ENCODE data around the gene NAT9. TPM values are rescaled to one million over a fixed set of nuclear protein-coding genes. Genes with fewer than 3 reads are reported as not detected.

NAT9 gene
- total and polyA plus RNA-seq, 2 donors (not counting 1 experiment from before 2014, with no cell fraction given) = 34.7 to 39.6 TPM

GRCh38 chr17:74757502-74757901 is 18.6 kb downstream of the NAT9 start:
- no peak for DNase-seq (ENCODE audit: low read depth in 2 of 2)
- peak overlapping the region; percentile 5 for H3K9ac ChIP-seq (ENCODE audit: insufficient read depth, low read length)
- H3K4me3 ChIP-seq (replicated peaks in 1 of 4; ENCODE audit: control extremely low read depth in 1 of 4, insufficient read depth in 1 of 4, low read depth in 3 of 4, low read length in 4 of 4) = no peak overlapping the region
- H3K79me2 ChIP-seq (ENCODE audit: control insufficient read depth, insufficient read depth, low read length) = no peaks in the 10 kb centered on the region
- H3K27me3 ChIP-seq (ENCODE audit: control insufficient read depth, insufficient read depth, low read length) = no peaks in the 10 kb centered on the region
- peaks cover 13% of the 10 kb centered on the region for H3K4me1 ChIP-seq (ENCODE audit: control insufficient read depth, extremely low read depth, insufficient read depth, low read length)
- H3K27ac ChIP-seq (ENCODE audit: insufficient read depth, low read length) = no peak overlapping the region
- no peaks in the 10 kb centered on the region for H3K9me3 ChIP-seq (ENCODE audit: control insufficient read depth, insufficient read depth, low read depth, low read length)
- no peaks in the 10 kb centered on the region for H4K20me1 ChIP-seq (ENCODE audit: control insufficient read depth, extremely low read depth, insufficient read depth, low read length)
- H3K4me2 ChIP-seq (ENCODE audit: extremely low read depth, insufficient read depth, low read length) = no peak overlapping the region
- TF ChIP-seq CTCF (conservative IDR thresholded peaks at IDR 0.05 in 1 of 2, IDR thresholded peaks at IDR 0.05 in 1 of 2; ENCODE audit: low read depth in 1 of 2, low read length in 2 of 2) = no peak
- no peak for TF ChIP-seq EZH2 (IDR thresholded peaks at IDR 0.05; ENCODE audit: low read length, missing control alignments)
- H2AFZ ChIP-seq (ENCODE audit: low read length) = no peak overlapping the region
- H3K36me3 ChIP-seq (ENCODE audit: control insufficient read depth, insufficient read depth, low read length) = no peaks in the 10 kb centered on the region

- Histone ChIP-seq H3K9me3 (ENCODE audit: control insufficient read depth, insufficient read depth, low read depth, low read length) (no peaks in the 10 kb centered on the region), H3K36me3 (ENCODE audit: control insufficient read depth, insufficient read depth, low read length) (no peaks in the 10 kb centered on the region), H2AFZ (ENCODE audit: low read length) (no peak overlapping the region), H3K9ac (ENCODE audit: insufficient read depth, low read length) (no peak overlapping the region), H3K27me3 (ENCODE audit: control insufficient read depth, insufficient read depth, low read length) (no peaks in the 10 kb centered on the region), H3K4me3 (replicated peaks in 1 of 4; ENCODE audit: control extremely low read depth in 1 of 4, insufficient read depth in 1 of 4, low read depth in 3 of 4, low read length in 4 of 4) (no peak overlapping the region), H3K79me2 (ENCODE audit: control insufficient read depth, insufficient read depth, low read length) (no peaks in the 10 kb centered on the region), H3K27ac (ENCODE audit: insufficient read depth, low read length) (no peak overlapping the region), H3K4me2 (ENCODE audit: extremely low read depth, insufficient read depth, low read length) (no peak overlapping the region), H4K20me1 (ENCODE audit: control insufficient read depth, extremely low read depth, insufficient read depth, low read length) (no peaks in the 10 kb centered on the region), H3K4me1 (ENCODE audit: control insufficient read depth, extremely low read depth, insufficient read depth, low read length) (peaks cover 13% of the 10 kb centered on the region)
- no peak for TF ChIP-seq CTCF (conservative IDR thresholded peaks at IDR 0.05 in 1 of 2, IDR thresholded peaks at IDR 0.05 in 1 of 2; ENCODE audit: low read depth in 1 of 2, low read length in 2 of 2)
- no peak for DNase-seq (ENCODE audit: low read depth in 2 of 2)
These were observed 19.3 kb downstream of the NAT9 start for GRCh38 chr17:74756891-74757290.

- Histone ChIP-seq H4K20me1 (ENCODE audit: control insufficient read depth, extremely low read depth, insufficient read depth, low read length) (no peaks in the 10 kb centered on the region), H3K4me1 (ENCODE audit: control insufficient read depth, extremely low read depth, insufficient read depth, low read length) (peaks cover 13% of the 10 kb centered on the region), H3K9me3 (ENCODE audit: control insufficient read depth, insufficient read depth, low read depth, low read length) (no peaks in the 10 kb centered on the region), H3K79me2 (ENCODE audit: control insufficient read depth, insufficient read depth, low read length) (peaks cover 3% of the 10 kb centered on the region), H3K9ac (ENCODE audit: insufficient read depth, low read length) (no peak overlapping the region), H3K36me3 (ENCODE audit: control insufficient read depth, insufficient read depth, low read length) (no peaks in the 10 kb centered on the region), H3K27ac (ENCODE audit: insufficient read depth, low read length) (no peak overlapping the region), H3K27me3 (ENCODE audit: control insufficient read depth, insufficient read depth, low read length) (no peaks in the 10 kb centered on the region), H3K4me3 (replicated peaks in 1 of 4; ENCODE audit: control extremely low read depth in 1 of 4, insufficient read depth in 1 of 4, low read depth in 3 of 4, low read length in 4 of 4) (no peak overlapping the region), H3K4me2 (ENCODE audit: extremely low read depth, insufficient read depth, low read length) (no peak overlapping the region), H2AFZ (ENCODE audit: low read length) (no peak overlapping the region)
- DNase-seq (ENCODE audit: low read depth in 2 of 2) = no peak
- no peak for TF ChIP-seq EZH2 (IDR thresholded peaks at IDR 0.05; ENCODE audit: low read length, missing control alignments)
- TF ChIP-seq CTCF (conservative IDR thresholded peaks at IDR 0.05 in 1 of 2, IDR thresholded peaks at IDR 0.05 in 1 of 2; ENCODE audit: low read depth in 1 of 2, low read length in 2 of 2) = no peak
These were observed 20.6 kb downstream of the NAT9 start for GRCh38 chr17:74755533-74755932.
